KMS-11 (cell line): Measurements from ENCODE around the gene RIMKLA.

Experiments
- H2AFZ ChIP-seq: fragments of 200-600 bp; sonication (generic); 2 replicates; pipeline ENCODE4 v1.6.1; 2016; ENCODE audit warnings: antibody characterized with exemption, mixed run types, low read depth
- H3K27ac ChIP-seq: fragments of 200-600 bp; sonication (generic); 2 replicates; pipeline ENCODE4 v1.6.1; 2016; ENCODE audit warnings: mild to moderate bottlenecking, mixed run types
- H3K27me3 ChIP-seq: fragments of 200-600 bp; sonication (generic); 2 replicates; pipeline ENCODE4 v1.6.1; 2017; ENCODE audit warnings: mild to moderate bottlenecking, low read depth, mixed run types, moderate library complexity; ENCODE audit not compliant: insufficient read depth
- H3K36me3 ChIP-seq: fragments of 200-600 bp; sonication (generic); 2 replicates; pipeline ENCODE4 v1.6.1; 2017; ENCODE audit warnings: mild to moderate bottlenecking, mixed run types; ENCODE audit not compliant: insufficient read depth
- H3K4me1 ChIP-seq: fragments of 200-600 bp; sonication (generic); 2 replicates; pipeline ENCODE4 v1.6.1; 2016; ENCODE audit warnings: mild to moderate bottlenecking, low read depth, mixed run types; ENCODE audit not compliant: poor library complexity, severe bottlenecking
- H3K4me2 ChIP-seq: fragments of 200-600 bp; sonication (generic); 2 replicates; pipeline ENCODE4 v1.7.0; 2016; ENCODE audit warnings: mild to moderate bottlenecking, mixed run types
- H3K4me3 ChIP-seq: fragments of 200-600 bp; sonication (generic); IDR thresholded peaks from 2 replicates; pipeline ENCODE4 v1.6.1; 2017; ENCODE audit warnings: low read depth, low read length, mixed read lengths; ENCODE audit not compliant: insufficient read depth
- H3K79me2 ChIP-seq: fragments of 200-600 bp; sonication (generic); 2 replicates; pipeline ENCODE4 v1.6.1; 2016; ENCODE audit warnings: low read depth, mixed run types; ENCODE audit not compliant: insufficient read depth
- H3K9ac ChIP-seq: fragments of 200-600 bp; sonication (generic); 2 replicates; pipeline ENCODE4 v1.6.1; 2016; ENCODE audit warnings: mild to moderate bottlenecking, mixed run types
- H4K20me1 ChIP-seq: fragments of 200-600 bp; sonication (generic); 2 replicates; pipeline ENCODE4 v1.6.1; 2016; ENCODE audit warnings: mild to moderate bottlenecking, mixed run types; ENCODE audit not compliant: insufficient read depth
- CTCF ChIP-seq: fragments of 200-600 bp; sonication (generic); conservative IDR thresholded peaks from 2 replicates; pipeline ENCODE4 v1.6.1; 2017; ENCODE audit warnings: low read depth, mild to moderate bottlenecking, antibody characterized with exemption, low read length, moderate library complexity, mixed read lengths

Gene RIMKLA

DNA sequence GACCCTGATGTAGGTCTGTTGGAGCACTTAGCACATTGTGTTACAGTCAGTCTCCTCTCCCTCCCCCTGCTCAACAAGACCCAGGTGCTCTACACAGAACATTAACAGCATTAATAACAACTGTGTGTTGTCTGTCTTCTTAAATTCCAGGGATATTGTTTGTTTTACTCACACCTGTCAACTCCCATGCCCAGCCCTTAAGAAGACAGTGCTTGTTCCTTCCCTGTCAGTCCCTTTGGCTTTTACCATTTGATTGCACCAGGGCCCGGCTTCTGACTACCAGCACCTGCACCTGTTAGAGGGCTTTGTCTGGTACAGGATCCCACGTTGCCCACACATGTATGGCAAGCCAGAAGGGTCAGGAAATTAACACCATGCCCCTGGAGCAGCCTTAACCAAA, 11.7 kb downstream of the RIMKLA start:
- Histone ChIP-seq H3K79me2 (no peaks in the 10 kb centered on the region), H3K27me3 (no peaks in the 10 kb centered on the region), H3K4me2 (no peak overlapping the region), H3K4me3 (no peak overlapping the region), H4K20me1 (no peaks in the 10 kb centered on the region), H3K4me1 (no peaks in the 10 kb centered on the region), H3K36me3 (no peaks in the 10 kb centered on the region), H3K27ac (no peak overlapping the region), H3K9ac (no peak overlapping the region), H2AFZ (no peak overlapping the region)
- TF ChIP-seq CTCF, result no peak

GRCh38 chr1:42392967-42393848, 12.6 kb downstream of the RIMKLA start:
- H3K79me2 ChIP-seq, result no peaks in the 10 kb centered on the region
- H3K4me1 ChIP-seq, result no peaks in the 10 kb centered on the region
- H3K9ac ChIP-seq, result no peak overlapping the region
- no peak for TF ChIP-seq CTCF
- no peaks in the 10 kb centered on the region for H4K20me1 ChIP-seq
- no peak overlapping the region for H3K4me2 ChIP-seq
- H3K4me3 ChIP-seq, result no peak overlapping the region
- no peaks in the 10 kb centered on the region for H3K36me3 ChIP-seq
- H3K27ac ChIP-seq, result no peak overlapping the region
- H3K27me3 ChIP-seq, result no peaks in the 10 kb centered on the region
- H2AFZ ChIP-seq, result no peak overlapping the region

DNA sequence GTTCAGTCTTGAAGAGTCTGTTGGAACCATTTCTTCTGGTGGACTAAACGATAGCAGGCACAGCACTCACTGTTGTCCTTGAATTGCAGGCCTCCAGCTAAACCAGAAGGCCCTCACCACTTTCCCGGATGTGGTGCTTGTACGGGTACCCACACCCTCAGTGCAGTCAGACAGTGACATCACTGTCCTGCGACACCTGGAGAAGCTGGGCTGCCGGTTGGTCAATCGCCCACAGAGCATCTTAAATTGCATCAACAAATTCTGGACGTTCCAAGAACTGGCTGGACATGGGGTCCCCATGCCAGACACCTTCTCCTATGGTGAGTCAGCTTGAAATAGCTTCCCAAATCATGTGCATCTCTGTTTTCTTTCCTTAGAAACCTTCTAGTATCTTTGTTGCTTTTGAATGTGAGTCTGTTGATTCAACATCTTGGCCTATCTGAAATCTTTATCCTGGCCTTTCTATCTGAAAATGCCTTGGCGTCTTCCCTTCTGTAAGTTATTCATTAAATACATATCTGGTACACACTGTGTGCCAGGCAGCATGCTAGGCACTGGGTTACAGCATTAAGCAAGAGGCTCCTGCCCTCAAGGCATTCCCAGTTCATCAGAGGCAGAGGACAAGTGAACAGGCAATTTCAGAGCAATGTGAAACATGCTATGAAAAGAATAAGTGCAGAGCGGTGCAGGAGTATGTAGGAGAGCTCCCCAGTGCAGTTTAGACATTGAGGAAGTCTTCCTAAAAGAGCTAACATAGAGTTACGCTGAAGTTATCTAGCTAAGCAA, 18.9 kb downstream of the RIMKLA start:
- Histone ChIP-seq H2AFZ (no peak overlapping the region), H3K4me2 (no peak overlapping the region), H3K4me3 (no peak overlapping the region), H3K4me1 (no peaks in the 10 kb centered on the region), H3K27me3 (no peaks in the 10 kb centered on the region), H3K27ac (no peak overlapping the region), H3K9ac (no peak overlapping the region), H3K79me2 (no peaks in the 10 kb centered on the region), H3K36me3 (no peaks in the 10 kb centered on the region), H4K20me1 (no peaks in the 10 kb centered on the region)
- no peak for TF ChIP-seq CTCF

DNA sequence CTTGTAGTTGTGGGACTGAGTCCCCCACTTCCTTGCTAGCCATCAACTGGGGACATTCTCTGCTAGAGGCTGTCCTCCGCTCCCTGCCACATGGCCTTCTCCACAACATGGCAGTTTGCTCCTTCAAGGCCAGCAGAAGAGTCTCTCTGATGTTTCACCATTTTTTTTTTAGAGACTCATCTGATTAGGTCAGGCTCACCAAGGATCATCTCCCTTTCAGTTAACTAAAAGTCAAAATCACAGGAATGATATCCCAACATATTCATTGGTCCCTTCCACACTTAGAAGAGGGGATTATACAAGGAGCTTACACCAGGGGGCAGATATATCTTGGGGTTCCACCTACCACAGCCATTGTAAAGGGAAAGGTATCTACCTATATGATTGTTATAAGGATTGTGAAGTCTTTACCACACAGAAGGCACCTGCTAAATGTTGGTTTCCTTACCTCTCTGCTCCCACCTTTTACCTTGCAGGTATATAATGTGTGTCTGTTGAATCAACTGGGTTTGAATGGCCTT, 23.3 kb downstream of the RIMKLA start:
- no peaks in the 10 kb centered on the region for H3K4me1 ChIP-seq
- H3K79me2 ChIP-seq, result no peaks in the 10 kb centered on the region
- no peak for TF ChIP-seq CTCF
- no peaks in the 10 kb centered on the region for H3K27me3 ChIP-seq
- H4K20me1 ChIP-seq, result no peaks in the 10 kb centered on the region
- no peaks in the 10 kb centered on the region for H3K36me3 ChIP-seq
- no peak overlapping the region for H3K9ac ChIP-seq
- no peak overlapping the region for H3K4me3 ChIP-seq
- H2AFZ ChIP-seq, result no peak overlapping the region
- H3K27ac ChIP-seq, result no peak overlapping the region
- no peak overlapping the region for H3K4me2 ChIP-seq
